Common myeloid progenitor, CD34-positive (primary cell): ENCODE measurements around the gene TOP3B.

Experiments used
- CTCF ChIA-PET: fragments of 350-600 bp; sonication (Branson Sonifier 250); formaldehyde crosslinking; loops from one replicate; lab custom pipeline; 2021; ENCODE audit warnings: antibody characterized with exemption; lab: Charles Lee
- POLR2A ChIA-PET: fragments of 350-600 bp; sonication (Branson Sonifier 250); formaldehyde crosslinking; loops from one replicate; lab custom pipeline; 2021; ENCODE audit warnings: antibody characterized with exemption; lab: Charles Lee
- DNase-seq, 3 donors: peaks; one replicate each; pipeline versions ENCODE4 v3.0.0 to v3.0.0-alpha.2; 2013
- H3K27ac ChIP-seq, 2 experiments: 1 replicate in 1 of 2; 2 replicates in 1 of 2; pipeline ENCODE4 v1.7.0; 2013; ENCODE audit warnings: inconsistent platforms in 2 of 2, low read length in 2 of 2, mild to moderate bottlenecking in 2 of 2, low read depth in 1 of 2, moderate library complexity in 1 of 2; ENCODE audit not compliant: severe bottlenecking in 2 of 2, insufficient read depth in 1 of 2, poor library complexity in 1 of 2
- H3K27me3 ChIP-seq, 5 experiments: replicated peaks in 2 of 5; 1 replicate in 3 of 5; 2 replicates in 2 of 5; pipeline versions ENCODE4 v1.6.1 to v1.7.0; 2013; ENCODE audit warnings: low read length in 4 of 5, mild to moderate bottlenecking in 2 of 5, moderate library complexity in 2 of 5, inconsistent platforms in 1 of 5; ENCODE audit not compliant: insufficient read depth in 5 of 5, control insufficient read depth in 4 of 5
- H3K36me3 ChIP-seq, 4 experiments: 1 replicate in 2 of 4; 2 replicates in 2 of 4; pipeline versions ENCODE4 v1.6.1 to v1.7.0; 2013; ENCODE audit warnings: low read length in 3 of 4, control low read depth in 1 of 4, mild to moderate bottlenecking in 1 of 4; ENCODE audit not compliant: control insufficient read depth in 4 of 4, insufficient read depth in 4 of 4
- H3K4me1 ChIP-seq, 4 experiments: 1 replicate in 3 of 4; 2 replicates in 1 of 4; pipeline versions ENCODE4 v1.6.1 to v1.7.1; 2013; ENCODE audit warnings: low read length in 3 of 4, mild to moderate bottlenecking in 3 of 4, control low read depth in 1 of 4, inconsistent platforms in 1 of 4, moderate library complexity in 1 of 4; ENCODE audit not compliant: control insufficient read depth in 4 of 4, insufficient read depth in 4 of 4; ENCODE audit errors: control extremely low read depth in 1 of 4
- H3K4me3 ChIP-seq, 7 experiments: 1 replicate in 4 of 7; 2 replicates in 3 of 7; pipeline versions ENCODE4 v1.5.1 to v1.7.0; 2013; ENCODE audit warnings: mild to moderate bottlenecking in 7 of 7, low read length in 6 of 7, moderate library complexity in 6 of 7, inconsistent platforms in 2 of 7, low read depth in 2 of 7, control low read depth in 1 of 7; ENCODE audit not compliant: insufficient read depth in 4 of 7, control insufficient read depth in 1 of 7; ENCODE audit errors: extremely low read depth in 1 of 7
- H3K9me3 ChIP-seq, 5 experiments: 1 replicate in 4 of 5; 2 replicates in 1 of 5; pipeline versions ENCODE4 v1.6.1 to v1.7.1; 2013; ENCODE audit warnings: low read length in 4 of 5, mild to moderate bottlenecking in 2 of 5, inconsistent platforms in 1 of 5, low read depth in 1 of 5, moderate library complexity in 1 of 5; ENCODE audit not compliant: control insufficient read depth in 4 of 5, insufficient read depth in 2 of 5; ENCODE audit errors: control extremely low read depth in 1 of 5
- WGBS: methylation state at CpG from one replicate; pipeline ENCODE4 v1.1.5; 2013; ENCODE audit not compliant: insufficient coverage; 5-methylcytosine and 5-hydroxymethylcytosine counted together

The TOP3B gene

GRCh38 chr22:21972806-21973205 is 9.8 kb downstream of the TOP3B start:
- WGBS = 91% methylated on average over 6 of the region's 6 CpGs
- H3K9me3 ChIP-seq = no peaks in the 10 kb centered on the region
- no peaks in the 10 kb centered on the region for H3K4me1 ChIP-seq

DNA sequence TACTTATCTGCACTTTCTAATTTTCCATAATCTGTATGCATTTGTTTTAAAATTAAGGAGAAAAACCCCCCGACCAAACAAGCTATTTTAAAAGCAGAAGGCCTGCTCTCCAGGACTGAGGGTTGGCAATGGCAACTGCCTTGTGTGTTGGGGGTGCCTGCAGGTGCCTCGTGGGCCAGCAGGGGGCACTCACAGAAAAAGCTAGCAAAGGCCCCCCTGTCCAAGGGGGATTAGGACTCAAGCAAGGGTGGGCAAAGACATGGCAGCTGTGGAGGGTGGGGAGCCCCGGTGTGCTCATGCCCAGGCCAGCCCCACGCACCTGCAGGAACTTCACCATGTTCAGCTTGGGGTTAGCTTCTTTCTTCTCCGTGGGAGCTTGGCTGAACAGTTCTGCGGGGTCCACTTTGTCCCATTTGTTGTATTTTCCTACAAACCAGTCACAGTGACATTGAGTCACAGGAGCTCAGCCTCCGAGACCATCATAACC is 10.3 kb downstream of the TOP3B start:
- H3K9me3 ChIP-seq = no peaks in the 10 kb centered on the region
- CTCF ChIA-PET = interaction anchor here (0.5 to 3.0 kb wide), 14 partner anchors 8 to 1087 kb away, joined by 3 to 19 read pairs (median 3); partner anchors contain the start of gene TOP3B
- peak; percentile 58 to 82 (median 77) for DNase-seq
- no peaks in the 10 kb centered on the region for H3K4me1 ChIP-seq
- peaks cover 24 to 79% (median 66%) of the 10 kb centered on the region in 4 experiments for H3K36me3 ChIP-seq
- no peak overlapping the region for H3K27ac ChIP-seq
- no peaks in the 10 kb centered on the region for H3K27me3 ChIP-seq
- POLR2A ChIA-PET = no interaction called here
- 80% methylated on average over 5 of the region's 7 CpGs for WGBS
- H3K4me3 ChIP-seq = no peak overlapping the region

More at GRCh38 chr22:21972806-21973205, 9.8 kb downstream of the TOP3B start:
- ChIA-PET POLR2A (no interaction called here), CTCF (interaction anchor here (0.7 to 3.0 kb wide), 12 partner anchors 9 to 202 kb away, joined by 3 to 19 read pairs (median 3); partner anchors contain the start of gene TOP3B)
- H3K27me3 ChIP-seq = no peaks in the 10 kb centered on the region
- DNase-seq = no peak
- no peak overlapping the region for H3K4me3 ChIP-seq
- peaks cover 20 to 74% (median 62%) of the 10 kb centered on the region in 4 experiments for H3K36me3 ChIP-seq
- H3K27ac ChIP-seq = no peak overlapping the region

- no peaks in the 10 kb centered on the region for H3K4me1 ChIP-seq
- 94% methylated on average over 3 of the region's 7 CpGs for WGBS
- no peaks in the 10 kb centered on the region for H3K27me3 ChIP-seq
- CTCF ChIA-PET = interaction anchor here (0.5 to 3.0 kb wide), 9 partner anchors 8 to 1086 kb away, joined by 3 to 19 read pairs (median 3); partner anchors contain the start of gene TOP3B
- DNase-seq = no peak
- no peaks in the 10 kb centered on the region for H3K9me3 ChIP-seq
- H3K27ac ChIP-seq = no peak overlapping the region
- peaks cover 27 to 83% (median 70%) of the 10 kb centered on the region in 4 experiments for H3K36me3 ChIP-seq
- POLR2A ChIA-PET = no interaction called here
- no peak overlapping the region for H3K4me3 ChIP-seq
These were observed 10.7 kb downstream of the TOP3B start for GRCh38 chr22:21971858-21972275.

- WGBS = over 99% methylated on average over 15 of the region's 18 CpGs
- DNase-seq = no peak
- Histone ChIP-seq H3K4me3 (no peak overlapping the region), H3K27ac (no peak overlapping the region), H3K9me3 (no peaks in the 10 kb centered on the region), H3K4me1 (no peaks in the 10 kb centered on the region), H3K36me3 (peaks cover 34 to 91% (median 77%) of the 10 kb centered on the region in 4 experiments), H3K27me3 (no peaks in the 10 kb centered on the region)
- ChIA-PET CTCF (interaction anchor here (0.9 to 3.0 kb wide), 6 partner anchors 11 to 199 kb away, joined by 3 to 19 read pairs (median 4); partner anchors contain the start of gene TOP3B), POLR2A (no interaction called here)
These were observed 11.6 kb downstream of the TOP3B start for GRCh38 chr22:21970800-21971617.

DNA sequence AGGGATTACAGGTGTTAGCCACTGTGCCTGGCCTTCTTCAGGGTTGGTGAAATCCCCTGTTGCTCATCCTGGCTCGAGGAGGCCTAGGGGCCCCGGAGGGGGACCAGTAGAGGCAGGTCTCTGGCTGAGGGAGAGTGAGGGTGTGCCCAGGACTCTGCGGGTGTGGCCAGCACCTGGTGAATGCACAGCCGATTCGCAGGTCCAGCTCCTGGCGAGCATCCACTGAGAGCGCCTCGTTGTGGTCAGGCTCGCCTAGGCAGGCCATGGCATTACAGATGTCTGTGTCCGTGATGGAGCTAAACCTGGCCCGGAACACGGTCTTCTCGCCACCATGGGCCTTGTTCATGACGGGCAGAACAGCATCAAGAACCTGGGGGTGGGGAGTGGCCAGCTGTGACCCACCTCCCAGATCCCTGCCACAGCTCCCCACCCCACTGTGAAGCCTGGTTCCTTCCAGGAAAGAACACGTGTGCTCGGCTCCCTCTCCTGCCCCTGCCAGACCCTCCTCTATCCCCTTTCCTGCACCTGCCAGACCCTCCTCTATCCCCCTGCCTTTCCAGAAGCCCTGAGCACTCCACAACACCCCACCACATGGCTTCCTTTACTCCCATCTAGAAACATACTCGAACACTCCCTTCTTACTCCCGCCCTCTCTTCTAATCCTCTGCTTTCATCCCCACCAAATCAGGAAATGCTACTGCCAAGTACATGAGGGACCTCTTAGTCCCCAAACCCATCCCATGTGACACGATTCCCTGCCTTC is 12.4 kb downstream of the TOP3B start:
- H3K27ac ChIP-seq = no peak overlapping the region
- ChIA-PET POLR2A (no interaction called here), CTCF (interaction anchor here (1.1 to 3.0 kb wide), 5 partner anchors 10 to 32 kb away, joined by 3 to 19 read pairs (median 3); partner anchors contain the start of genes PPM1F and TOP3B)
- WGBS = 97% methylated on average over 18 of the region's 19 CpGs
- H3K4me3 ChIP-seq = no peak overlapping the region
- no peaks in the 10 kb centered on the region for H3K27me3 ChIP-seq
- H3K9me3 ChIP-seq = no peaks in the 10 kb centered on the region
- H3K36me3 ChIP-seq = peaks cover 34 to 93% (median 77%) of the 10 kb centered on the region in 4 experiments
- DNase-seq = no peak
- H3K4me1 ChIP-seq = no peaks in the 10 kb centered on the region

DNA sequence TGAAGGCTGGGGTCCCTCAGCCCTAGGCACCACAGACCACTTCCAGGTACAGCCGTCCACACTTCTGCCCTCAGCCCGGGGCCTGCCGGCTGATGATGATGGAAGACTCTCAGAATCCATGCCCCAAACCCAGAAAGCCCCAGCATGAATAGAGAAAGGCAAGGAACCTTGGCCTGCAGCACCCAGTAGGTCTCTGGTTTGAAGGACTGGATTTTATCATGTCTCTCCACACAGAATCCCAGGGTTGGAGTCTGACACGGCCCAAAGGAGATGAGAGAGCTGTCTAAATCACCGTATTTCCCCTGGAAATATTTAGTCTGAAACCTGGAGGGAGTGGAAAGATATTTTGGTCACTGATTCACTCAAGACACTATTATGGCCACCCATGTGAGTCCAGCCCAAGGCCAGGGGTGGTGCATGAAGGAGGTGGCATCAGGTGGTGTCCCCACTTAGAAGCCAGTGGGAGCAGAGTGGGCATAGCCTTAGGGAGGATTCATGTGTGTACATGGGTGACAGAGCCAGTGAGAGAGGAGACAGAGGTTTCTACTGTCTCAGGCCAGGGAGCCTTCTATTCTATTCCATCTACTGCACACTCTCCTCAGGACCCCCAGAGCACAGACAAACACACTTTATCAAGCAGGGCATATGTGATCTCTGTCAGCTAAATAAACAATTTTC is 14.0 kb downstream of the TOP3B start:
- POLR2A ChIA-PET = no interaction called here
- CTCF ChIA-PET = interaction anchor here (1.0 to 3.4 kb wide), 3 partner anchors 8 to 13 kb away, joined by 3 to 12 read pairs (median 4); partner anchors contain the start of gene TOP3B
- no peaks in the 10 kb centered on the region for H3K4me1 ChIP-seq
- WGBS = 94% methylated on average over 3 of the region's 5 CpGs
- no peak overlapping the region for H3K4me3 ChIP-seq
- no peak for DNase-seq
- no peak overlapping the region for H3K27ac ChIP-seq
- H3K9me3 ChIP-seq = no peaks in the 10 kb centered on the region
- H3K27me3 ChIP-seq = no peaks in the 10 kb centered on the region
- H3K36me3 ChIP-seq = peaks cover 37 to 93% (median 76%) of the 10 kb centered on the region in 4 experiments
